ENCODE results near the gene ATP2A2.

DNA sequence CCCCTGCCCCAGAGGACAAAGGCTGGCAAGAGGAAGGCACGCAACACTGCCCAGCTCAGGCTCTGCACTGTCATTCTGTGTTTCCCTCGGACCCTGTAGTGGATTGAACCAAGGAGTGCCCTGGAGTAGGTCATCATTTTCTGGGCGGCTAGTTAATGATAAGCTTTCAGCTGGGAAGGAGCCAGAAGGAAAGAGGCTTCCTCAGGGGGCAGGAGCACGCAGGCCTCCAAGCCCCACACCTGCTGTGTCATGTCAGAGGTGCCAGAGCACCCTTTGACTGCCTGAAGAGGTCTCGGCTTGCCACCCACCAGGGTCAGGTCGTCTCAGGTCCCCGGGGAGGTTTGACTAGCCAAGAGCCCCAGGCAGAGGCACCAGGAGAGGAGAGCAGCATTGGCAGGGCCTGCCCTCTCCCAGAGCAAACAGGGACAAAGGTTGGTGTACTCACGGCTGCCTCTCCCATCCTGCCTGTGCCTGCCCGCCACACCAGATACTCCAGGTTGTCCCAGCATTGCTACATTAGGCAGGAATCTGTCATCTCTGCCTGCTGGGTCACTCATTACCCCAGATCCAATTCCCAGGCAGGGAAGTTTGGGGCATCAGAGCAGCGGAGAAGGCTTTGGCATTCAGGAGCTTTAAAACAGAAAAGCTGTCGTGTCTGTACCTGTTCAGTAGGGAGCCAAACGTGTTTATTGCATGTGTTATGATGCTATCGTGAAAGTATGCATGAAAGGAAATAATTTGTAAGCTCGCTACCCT lies 33.5 kb upstream of the ATP2A2 start:
- TF ChIP-seq POLR2A (IDR thresholded peaks at IDR 0.05; ENCODE audit: low read depth, low read length) (no peak), POLR2AphosphoS5 (IDR thresholded peaks at IDR 0.05; ENCODE audit: low read depth, low read length) (no peak), SPI1 (IDR thresholded peaks at IDR 0.05; ENCODE audit: low read depth, low read length) (no peak), TAF1 (IDR thresholded peaks at IDR 0.05; ENCODE audit: low read depth, low read length) (no peak), PAX5 (IDR thresholded peaks at IDR 0.05; ENCODE audit: insufficient read depth, low read length, severe bottlenecking) (no peak)

Measured in GM12891 (cell line).